Endodermal cell (in vitro differentiated cells): ENCODE data around the gene CTSD. TPM values are rescaled to one million over a fixed set of nuclear protein-coding genes. Genes with fewer than 3 reads are reported as not detected.

Experiments used
- DNase-seq: peaks from one replicate; pipeline ENCODE4 v3.0.0-alpha.2; 2017
- H3K27ac ChIP-seq: 2 replicates; pipeline ENCODE4 v1.5.1; 2013; ENCODE audit warnings: mild to moderate bottlenecking, low read depth, low read length, moderate library complexity
- H3K27me3 ChIP-seq: 2 replicates; pipeline ENCODE4 v1.6.1; 2013; ENCODE audit warnings: mild to moderate bottlenecking, low read length, moderate library complexity; ENCODE audit not compliant: insufficient read depth, control insufficient read depth, poor library complexity, severe bottlenecking
- H3K36me3 ChIP-seq: 2 replicates; pipeline ENCODE4 v1.7.0; 2013; ENCODE audit warnings: mild to moderate bottlenecking, low read length, moderate library complexity; ENCODE audit not compliant: control insufficient read depth, insufficient read depth
- H3K4me1 ChIP-seq: one replicate; pipeline ENCODE4 v1.7.0; 2013; ENCODE audit warnings: low read length; ENCODE audit not compliant: control insufficient read depth, insufficient read depth
- H3K4me3 ChIP-seq: 2 replicates; pipeline ENCODE4 v1.5.1; 2013; ENCODE audit warnings: mild to moderate bottlenecking, low read length, moderate library complexity
- H3K9ac ChIP-seq: 2 replicates; pipeline ENCODE4 v1.6.1; 2013; ENCODE audit warnings: mild to moderate bottlenecking, low read length, moderate library complexity; ENCODE audit not compliant: poor library complexity, severe bottlenecking; ENCODE audit errors: extremely low read depth
- H3K9me3 ChIP-seq: 2 replicates; pipeline ENCODE4 v1.6.1; 2013; ENCODE audit warnings: mild to moderate bottlenecking, low read length, moderate library complexity; ENCODE audit not compliant: control insufficient read depth
- H3K27ac Mint-ChIP-seq: 2 replicates; pipeline ENCODE4 v1.8.0; 2020; ENCODE audit warnings: mixed read lengths
- H3K27me3 Mint-ChIP-seq: 2 replicates; pipeline ENCODE4 v1.8.0; 2021; ENCODE audit warnings: mild to moderate bottlenecking, mixed read lengths; ENCODE audit not compliant: insufficient read depth
- H3K36me3 Mint-ChIP-seq: 2 replicates; pipeline ENCODE4 v1.8.0; 2020; ENCODE audit warnings: low read depth, mixed read lengths
- H3K4me1 Mint-ChIP-seq: 2 replicates; pipeline ENCODE4 v1.8.0; 2020; ENCODE audit warnings: mixed read lengths
- H3K4me3 Mint-ChIP-seq: 2 replicates; pipeline ENCODE4 v1.8.0; 2020; ENCODE audit warnings: mild to moderate bottlenecking, moderate library complexity, mixed read lengths
- H3K9me3 Mint-ChIP-seq: 2 replicates; pipeline ENCODE4 v1.8.0; 2020; ENCODE audit warnings: mild to moderate bottlenecking, mixed read lengths
- WGBS, 2 experiments: methylation state at CpG; one replicate each; pipeline versions ENCODE4 v1.1.5 to v1.1.7; 2013; ENCODE audit warnings: missing lambda C conversion rate in 2 of 2, mixed read lengths in 1 of 2; ENCODE audit not compliant: insufficient coverage in 1 of 2, insufficient read length in 1 of 2; 5-methylcytosine and 5-hydroxymethylcytosine counted together
- total RNA-seq, 2 donors: library from RNA; stranded (reverse); fragmentation: NEBNext Ultra II Directional in 1 of 2; extraction: Animal tissue kit (Norgen Biotek cat#: 25700) in 1 of 2; gene quantifications; 2 replicates in 1 of 2; 3 replicates in 1 of 2; pipeline ENCODE4 v1.2.1, GENCODE V29; 2021
- TF ChIP-seq, protein P1 (sequence below): fragments of 200-600 bp; sonication (generic); conservative IDR thresholded peaks from 2 replicates; pipeline ENCODE4 v1.5.0; 2021; ENCODE audit warnings: antibody characterized with exemption, mild to moderate bottlenecking

Gene CTSD
- total RNA-seq, 2 donors from 2014 or later = 185 to 208 TPM

DNA sequence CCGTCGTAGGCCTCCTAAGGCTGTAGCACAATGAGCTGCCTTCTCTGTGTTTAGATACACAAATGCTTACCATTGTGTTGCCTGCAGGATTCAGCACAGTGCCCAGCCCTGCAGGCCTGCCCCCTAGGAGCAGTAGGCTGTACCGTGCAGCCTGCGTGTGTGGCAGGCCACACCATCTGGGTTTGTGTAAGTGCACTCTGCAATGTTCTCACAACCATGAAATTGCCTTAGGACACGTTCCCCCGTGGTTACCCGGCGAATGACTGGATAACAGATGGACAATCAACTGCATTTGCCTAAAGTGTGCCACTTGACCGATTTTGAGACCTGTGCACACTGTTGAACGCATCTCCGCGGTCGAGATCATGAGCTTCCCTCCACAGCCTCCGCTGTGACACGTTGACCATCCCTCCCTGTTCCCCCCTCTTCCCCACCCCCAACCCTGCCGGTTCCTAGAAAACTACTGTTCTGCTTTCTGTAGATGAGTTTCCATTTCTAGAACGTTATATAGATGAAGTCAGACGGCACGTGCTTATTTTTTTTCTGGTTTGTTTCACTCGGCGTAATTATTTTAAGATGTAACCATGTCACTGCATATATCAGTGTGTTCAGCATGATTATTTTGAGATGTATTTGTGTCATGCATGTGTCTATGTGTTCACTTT lies 22.2 kb upstream of the CTSD start:
- H3K9me3 Mint-ChIP-seq = no peaks in the 10 kb centered on the region

DNA sequence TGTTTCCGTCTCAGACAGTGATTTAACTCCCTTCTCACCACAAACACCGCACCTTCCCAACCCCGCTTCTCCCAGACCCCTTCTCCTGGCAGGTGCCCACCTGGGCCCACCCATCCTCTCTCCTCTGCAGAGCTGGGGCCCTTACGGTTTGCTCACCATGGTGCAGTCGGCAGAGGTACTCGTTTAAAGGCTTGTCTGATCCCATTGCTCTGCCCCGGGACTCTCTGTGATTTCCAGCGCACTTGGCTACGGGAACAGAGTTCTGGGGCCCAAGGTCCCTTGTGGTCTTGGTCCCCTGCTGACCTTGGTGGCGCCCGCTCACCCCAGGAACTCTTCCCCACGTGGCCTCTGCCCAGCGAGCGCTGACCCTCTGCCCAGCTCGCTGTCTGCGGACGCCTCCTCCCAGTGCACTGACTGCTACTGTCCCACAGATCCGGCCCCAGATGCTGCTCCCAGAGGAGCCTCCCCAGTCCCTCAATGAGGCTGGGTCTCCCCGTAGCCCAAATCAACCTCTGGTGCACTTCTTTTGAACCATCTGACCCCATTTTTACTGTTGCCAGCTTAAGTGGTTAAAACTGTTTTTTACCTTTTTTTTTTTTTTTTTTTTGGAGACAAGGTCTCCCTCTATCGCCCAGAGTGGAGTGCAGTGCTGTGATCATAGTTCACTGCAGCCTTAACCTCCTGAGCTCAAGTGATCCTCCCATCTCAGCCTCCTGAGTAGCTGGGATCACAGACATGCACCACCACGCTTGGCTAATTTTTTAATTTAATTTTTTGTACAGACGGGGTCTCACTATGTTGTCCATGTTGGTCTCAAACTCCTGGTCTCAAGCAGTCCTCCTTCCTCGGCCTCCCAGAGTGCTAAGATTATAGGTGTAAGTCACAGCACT lies 21.3 kb upstream of the CTSD start:
- Mint-ChIP-seq H3K4me3 (no peak overlapping the region), H3K36me3 (no peaks in the 10 kb centered on the region), H3K27me3 (peaks cover 21% of the 10 kb centered on the region), H3K4me1 (peaks cover 8% of the 10 kb centered on the region), H3K27ac (no peak overlapping the region), H3K9me3 (no peaks in the 10 kb centered on the region)
- Histone ChIP-seq H3K27me3 (peaks cover 2% of the 10 kb centered on the region), H3K36me3 (no peaks in the 10 kb centered on the region), H3K4me3 (no peak overlapping the region), H3K9ac (no peak overlapping the region), H3K4me1 (no peaks in the 10 kb centered on the region), H3K27ac (no peak overlapping the region), H3K9me3 (no peaks in the 10 kb centered on the region)
- TF ChIP-seq, protein P1, sequence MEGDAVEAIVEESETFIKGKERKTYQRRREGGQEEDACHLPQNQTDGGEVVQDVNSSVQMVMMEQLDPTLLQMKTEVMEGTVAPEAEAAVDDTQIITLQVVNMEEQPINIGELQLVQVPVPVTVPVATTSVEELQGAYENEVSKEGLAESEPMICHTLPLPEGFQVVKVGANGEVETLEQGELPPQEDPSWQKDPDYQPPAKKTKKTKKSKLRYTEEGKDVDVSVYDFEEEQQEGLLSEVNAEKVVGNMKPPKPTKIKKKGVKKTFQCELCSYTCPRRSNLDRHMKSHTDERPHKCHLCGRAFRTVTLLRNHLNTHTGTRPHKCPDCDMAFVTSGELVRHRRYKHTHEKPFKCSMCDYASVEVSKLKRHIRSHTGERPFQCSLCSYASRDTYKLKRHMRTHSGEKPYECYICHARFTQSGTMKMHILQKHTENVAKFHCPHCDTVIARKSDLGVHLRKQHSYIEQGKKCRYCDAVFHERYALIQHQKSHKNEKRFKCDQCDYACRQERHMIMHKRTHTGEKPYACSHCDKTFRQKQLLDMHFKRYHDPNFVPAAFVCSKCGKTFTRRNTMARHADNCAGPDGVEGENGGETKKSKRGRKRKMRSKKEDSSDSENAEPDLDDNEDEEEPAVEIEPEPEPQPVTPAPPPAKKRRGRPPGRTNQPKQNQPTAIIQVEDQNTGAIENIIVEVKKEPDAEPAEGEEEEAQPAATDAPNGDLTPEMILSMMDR = no peak
- no peak for DNase-seq
- 89 to 93% methylated on average over 17 to 23 of the region's 23 CpGs for WGBS, 2 experiments

More for the DNA sequence above, 22.2 kb upstream of the CTSD start:
- Histone ChIP-seq H3K27ac (no peak overlapping the region), H3K9ac (no peak overlapping the region), H3K4me1 (no peaks in the 10 kb centered on the region), H3K27me3 (peaks cover 11% of the 10 kb centered on the region), H3K9me3 (no peaks in the 10 kb centered on the region), H3K4me3 (no peak overlapping the region), H3K36me3 (no peaks in the 10 kb centered on the region)
- no peak for DNase-seq
- TF ChIP-seq, protein P1 = no peak
- no peaks in the 10 kb centered on the region for H3K36me3 Mint-ChIP-seq
- no peak overlapping the region for H3K4me3 Mint-ChIP-seq
- WGBS, 2 experiments = 83 to 91% methylated on average over 20 to 21 of the region's 21 CpGs
- H3K4me1 Mint-ChIP-seq = peaks cover 8% of the 10 kb centered on the region
- H3K27me3 Mint-ChIP-seq = peaks cover 28% of the 10 kb centered on the region
- no peak overlapping the region for H3K27ac Mint-ChIP-seq

DNA sequence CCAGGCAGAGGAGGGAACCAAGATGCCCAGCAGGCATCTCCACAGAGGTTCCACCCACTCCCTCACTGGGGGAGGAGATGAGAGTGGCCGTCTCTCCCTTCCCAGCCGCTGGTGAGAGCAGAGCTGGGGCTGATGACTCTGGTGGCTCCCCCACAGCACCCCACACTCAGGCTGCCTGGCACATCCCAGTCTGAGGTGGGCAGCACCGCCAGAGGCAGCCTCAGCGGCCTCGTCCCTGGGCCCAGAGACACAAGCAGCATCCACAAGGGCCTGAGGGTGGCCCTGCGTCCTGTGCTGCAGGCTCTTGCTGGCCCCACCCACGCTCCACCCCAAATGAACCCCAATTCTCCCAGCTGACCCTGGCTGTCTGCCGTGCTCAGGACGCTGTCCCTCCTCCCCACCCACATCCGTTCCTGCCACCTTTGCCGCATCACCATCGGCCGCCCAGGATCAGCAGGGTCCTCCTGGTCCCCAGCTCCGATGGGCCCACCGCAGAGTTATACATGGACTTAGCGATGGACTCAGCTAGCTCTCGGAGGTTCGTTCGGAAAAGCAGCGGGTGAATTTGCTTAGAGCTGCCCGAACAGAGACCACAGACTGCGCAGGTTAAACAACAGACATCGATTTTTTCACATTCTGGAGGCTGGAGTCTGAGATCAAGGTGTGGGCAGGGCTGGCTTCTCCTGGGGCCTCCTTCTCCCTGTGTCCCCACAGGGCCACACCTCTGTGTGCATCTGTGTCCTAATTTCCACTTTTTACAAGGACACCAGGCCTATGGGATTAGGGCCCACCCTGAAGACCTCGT lies 20.2 kb upstream of the CTSD start:
- H3K27me3 ChIP-seq = no peaks in the 10 kb centered on the region
- no peaks in the 10 kb centered on the region for H3K4me1 ChIP-seq
- 89 to 97% methylated on average over 11 to 24 of the region's 24 CpGs for WGBS, 2 experiments
- no peak overlapping the region for H3K4me3 Mint-ChIP-seq
- H3K36me3 ChIP-seq = no peaks in the 10 kb centered on the region
- no peak overlapping the region for H3K27ac ChIP-seq
- no peak overlapping the region for H3K27ac Mint-ChIP-seq
- DNase-seq = no peak
- H3K36me3 Mint-ChIP-seq = no peaks in the 10 kb centered on the region
- H3K4me1 Mint-ChIP-seq = peaks cover 8% of the 10 kb centered on the region
- H3K9ac ChIP-seq = no peak overlapping the region
- no peaks in the 10 kb centered on the region for H3K9me3 ChIP-seq
- peaks cover 20% of the 10 kb centered on the region for H3K27me3 Mint-ChIP-seq
- TF ChIP-seq, protein P1 = no peak
- no peak overlapping the region for H3K4me3 ChIP-seq
- H3K9me3 Mint-ChIP-seq = no peaks in the 10 kb centered on the region
